Measurements from ENCODE around the gene RWDD4. TPM values are rescaled to one million over a fixed set of nuclear protein-coding genes. Genes with fewer than 3 reads are reported as not detected.

Gene RWDD4
- total and polyA plus RNA-seq, 4 donors = 10.9 to 19.9 (median 16.0) TPM

DNA sequence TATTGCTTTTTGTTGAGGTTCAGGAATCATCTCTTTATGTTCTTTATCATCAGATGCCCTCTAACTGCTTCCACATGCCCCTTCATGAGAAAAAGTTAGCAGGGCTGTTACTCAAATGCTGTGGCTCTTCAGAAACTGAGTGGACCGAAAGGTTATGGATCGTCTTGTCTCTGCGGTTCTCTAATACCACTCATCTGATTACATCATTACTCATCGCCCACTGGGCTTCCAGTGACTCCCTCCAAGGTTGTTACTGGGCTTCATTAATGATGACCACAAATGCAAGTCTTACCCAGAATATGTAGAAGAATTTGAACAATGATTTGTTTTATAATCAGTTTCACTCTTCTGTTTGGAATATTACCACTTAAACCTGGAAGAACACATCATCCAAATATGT is 67.7 kb downstream of the RWDD4 start:
- TF ChIP-seq CTCF (IDR thresholded peaks at IDR 0.05; ENCODE audit: control extremely low read depth, extremely low read depth) = no peak
- no peak for DNase-seq
- H3K27me3 ChIP-seq (ENCODE audit: control insufficient read depth in 3 of 3, insufficient read depth in 3 of 3, low read length in 2 of 3) = no peaks in the 10 kb centered on the region
- WGBS, 2 donors = 91 to 96% methylated on average over 4 of the region's 4 CpGs
- H3K27ac ChIP-seq (ENCODE audit: low read depth in 1 of 2, low read length in 1 of 2) = no peak overlapping the region
- no peak for ATAC-seq (ENCODE audit: insufficient read depth, low FRiP score)
- peaks cover 0 to 2% (median 0%) of the 10 kb centered on the region in 4 donors for H3K9me3 ChIP-seq (ENCODE audit: control insufficient read depth in 4 of 4, insufficient read depth in 3 of 4, low read length in 3 of 4)
- H3K9ac ChIP-seq (ENCODE audit: insufficient read depth in 1 of 2, low read length in 2 of 2) = no peak overlapping the region
- no peak overlapping the region for H3K4me3 ChIP-seq
- no peaks in the 10 kb centered on the region for H3K36me3 ChIP-seq (ENCODE audit: control insufficient read depth in 4 of 4, insufficient read depth in 4 of 4, low read length in 4 of 4)
- peaks cover 0 to 7% (median 4%) of the 10 kb centered on the region in 5 donors for H3K4me1 ChIP-seq (ENCODE audit: control insufficient read depth in 5 of 5, insufficient read depth in 5 of 5, low read length in 5 of 5)

Small RNA genes lying within 50 kb of the gene (small RNA-seq; reads per million reads assigned to genes)
- not detected for gene RNU6-1053P (ENCODE audit: low replicate concordance)
- not detected for gene RNU6-335P (ENCODE audit: low replicate concordance)
- gene RNU6-479P (ENCODE audit: low replicate concordance) = not detected

Other genes starting within 250 kb of the RWDD4 start
- gene CDKN2AIP, start 214.5 kb downstream of the RWDD4 start, total RNA-seq = 10 to 100 TPM; 12.6 to 19.6 TPM
- gene CDKN2AIP, start 214.5 kb downstream of the RWDD4 start, polyA plus RNA-seq = 10 to 100 TPM in 1 of 2 donors, 1 to 10 TPM in 1; 9.1 to 10.1 TPM
- gene ING2, start 154.1 kb downstream of the RWDD4 start, total RNA-seq = 10 to 100 TPM; 10.4 to 21.9 TPM
- 1 to 10 TPM; 8.5 to 9.3 TPM for gene ING2, start 154.1 kb downstream of the RWDD4 start, polyA plus RNA-seq
- gene TRAPPC11, start 108 bp upstream of the RWDD4 start, total RNA-seq = 10 to 100 TPM; 35.3 to 80.1 TPM
- 10 to 100 TPM; 15.5 to 15.6 TPM for gene TRAPPC11, start 108 bp upstream of the RWDD4 start, polyA plus RNA-seq
- gene STOX2, start 246.1 kb upstream of the RWDD4 start, total RNA-seq = 10 to 100 TPM; 15.1 to 27.5 TPM
- 1 to 10 TPM; 1.8 to 2.0 TPM for gene STOX2, start 246.1 kb upstream of the RWDD4 start, polyA plus RNA-seq

Data from lung (tissue), 13 donors.